GM12875 (cell line): Measurements from ENCODE around the gene RTP2.

ENCODE experiments used
- H3K4me3 ChIP-seq: one replicate; pipeline ENCODE4 v1.5.1; 2011; ENCODE audit warnings: low read depth, low read length, control low read depth
- TF ChIP-seq, protein P1 (sequence below): IDR thresholded peaks from 2 replicates; pipeline ENCODE4 v1.5.1; 2011; ENCODE audit warnings: low read depth, mild to moderate bottlenecking, control low read depth, inconsistent platforms, low read length, moderate library complexity, borderline replicate concordance; ENCODE audit not compliant: insufficient read depth

Gene RTP2

DNA sequence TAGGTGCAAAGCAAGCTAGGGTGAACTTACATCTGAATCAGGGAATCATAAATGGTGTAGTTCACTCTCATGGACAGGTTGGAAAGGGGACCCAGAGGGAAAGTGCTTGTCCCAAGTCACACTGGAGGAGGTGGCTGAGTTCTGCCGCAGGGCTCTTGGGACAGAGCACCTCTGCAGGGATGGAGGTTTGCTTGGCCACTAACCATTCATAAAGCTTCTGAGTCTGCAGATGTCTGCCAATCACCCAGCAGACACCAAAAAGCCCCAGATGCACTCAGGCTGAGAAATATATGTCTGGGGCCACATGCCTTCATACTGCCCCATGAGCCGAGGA is 17.9 kb upstream of the RTP2 start:
- TF ChIP-seq, protein P1, sequence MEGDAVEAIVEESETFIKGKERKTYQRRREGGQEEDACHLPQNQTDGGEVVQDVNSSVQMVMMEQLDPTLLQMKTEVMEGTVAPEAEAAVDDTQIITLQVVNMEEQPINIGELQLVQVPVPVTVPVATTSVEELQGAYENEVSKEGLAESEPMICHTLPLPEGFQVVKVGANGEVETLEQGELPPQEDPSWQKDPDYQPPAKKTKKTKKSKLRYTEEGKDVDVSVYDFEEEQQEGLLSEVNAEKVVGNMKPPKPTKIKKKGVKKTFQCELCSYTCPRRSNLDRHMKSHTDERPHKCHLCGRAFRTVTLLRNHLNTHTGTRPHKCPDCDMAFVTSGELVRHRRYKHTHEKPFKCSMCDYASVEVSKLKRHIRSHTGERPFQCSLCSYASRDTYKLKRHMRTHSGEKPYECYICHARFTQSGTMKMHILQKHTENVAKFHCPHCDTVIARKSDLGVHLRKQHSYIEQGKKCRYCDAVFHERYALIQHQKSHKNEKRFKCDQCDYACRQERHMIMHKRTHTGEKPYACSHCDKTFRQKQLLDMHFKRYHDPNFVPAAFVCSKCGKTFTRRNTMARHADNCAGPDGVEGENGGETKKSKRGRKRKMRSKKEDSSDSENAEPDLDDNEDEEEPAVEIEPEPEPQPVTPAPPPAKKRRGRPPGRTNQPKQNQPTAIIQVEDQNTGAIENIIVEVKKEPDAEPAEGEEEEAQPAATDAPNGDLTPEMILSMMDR: no peak
- no peak overlapping the region for H3K4me3 ChIP-seq

DNA sequence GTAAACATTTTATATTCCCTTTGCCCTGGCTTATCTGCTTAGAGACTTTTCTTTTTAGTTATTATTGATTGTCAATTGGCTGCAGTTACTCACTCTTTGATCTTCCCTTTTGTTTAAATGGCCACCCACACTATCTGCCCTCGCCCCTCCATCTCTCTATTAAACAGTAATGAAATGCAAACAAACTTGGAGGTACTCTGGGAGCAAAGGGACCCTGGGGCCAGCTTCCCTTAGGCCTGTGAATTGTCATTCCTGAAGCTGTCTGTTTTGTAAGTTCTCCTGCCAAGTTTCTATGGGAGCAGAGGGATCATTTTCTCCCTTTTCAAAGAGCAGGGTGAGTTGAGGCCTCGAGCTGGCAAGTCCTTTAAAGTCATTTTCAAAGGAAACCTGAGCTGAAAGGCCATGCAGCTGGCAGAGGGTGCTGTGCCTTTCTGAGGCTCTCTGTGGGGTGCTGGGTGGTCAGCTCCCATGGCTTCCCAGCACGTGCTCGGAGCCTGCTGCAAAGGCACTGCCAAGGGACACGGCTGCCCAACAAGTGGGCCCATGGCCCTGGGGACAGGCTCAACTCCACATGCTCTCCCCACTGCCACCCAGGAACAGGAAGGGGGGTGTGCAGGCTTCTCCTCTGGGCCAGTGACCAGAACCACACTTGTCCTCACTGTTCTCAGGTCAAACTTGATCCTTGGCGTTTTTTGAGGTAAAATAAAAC is 17.4 kb upstream of the RTP2 start:
- no peak overlapping the region for H3K4me3 ChIP-seq
- TF ChIP-seq, protein P1: no peak

DNA sequence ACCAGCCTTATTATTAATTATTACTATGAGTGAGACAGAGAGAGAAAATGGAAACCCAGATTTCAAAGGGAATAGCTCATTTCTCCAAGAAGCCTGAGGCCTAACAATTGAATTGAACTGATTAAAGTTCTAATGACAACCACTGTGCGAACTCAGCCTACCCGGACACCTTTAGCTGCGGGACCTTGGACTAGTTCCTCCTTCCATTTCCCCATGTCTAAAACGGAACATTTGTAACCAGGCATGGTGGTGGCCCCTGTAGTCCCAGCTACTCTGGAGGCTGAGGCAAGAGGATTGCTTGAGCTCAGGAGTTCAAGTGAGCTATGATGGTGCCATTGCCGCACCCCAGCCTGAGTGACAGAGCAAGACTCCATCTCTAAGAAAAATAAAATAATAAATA is 16.4 kb upstream of the RTP2 start:
- H3K4me3 ChIP-seq: no peak overlapping the region
- TF ChIP-seq, protein P1: no peak

- TF ChIP-seq, protein P1: no peak
- no peak overlapping the region for H3K4me3 ChIP-seq
Measured at GRCh38 chr3:187717572-187717971, 15.2 kb upstream of the RTP2 start.

DNA sequence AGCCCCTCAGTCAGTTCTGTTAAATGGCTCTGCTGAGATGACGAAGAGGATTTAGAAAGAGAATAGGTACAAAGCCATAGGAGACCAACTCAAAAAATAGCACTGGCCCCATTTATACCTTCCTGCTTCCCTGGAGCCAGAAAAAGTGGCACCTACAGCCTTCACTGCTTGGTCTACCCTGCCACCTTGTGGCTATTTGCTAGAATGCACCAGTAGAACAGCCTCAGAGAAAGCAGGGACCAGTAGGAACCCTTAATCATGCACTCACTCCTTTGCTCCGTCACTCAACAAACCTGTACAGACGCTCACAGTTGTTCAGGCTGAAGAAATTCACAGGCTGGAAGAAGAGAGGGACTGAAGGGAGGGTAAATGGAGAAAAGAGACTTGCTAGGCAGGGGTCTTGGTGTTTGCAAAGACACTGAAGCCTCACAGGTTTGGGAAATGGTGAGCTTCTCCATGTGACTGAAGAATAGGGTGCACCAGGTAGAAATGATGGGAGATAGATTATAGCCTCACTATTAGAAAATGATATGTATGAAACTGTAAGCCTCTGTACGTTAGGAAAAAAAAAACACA is 12.1 kb upstream of the RTP2 start:
- TF ChIP-seq, protein P1: peak; percentile 81
- no peak overlapping the region for H3K4me3 ChIP-seq

GRCh38 chr3:187713504-187713903 is 11.1 kb upstream of the RTP2 start:
- no peak overlapping the region for H3K4me3 ChIP-seq
- TF ChIP-seq, protein P1: no peak

DNA sequence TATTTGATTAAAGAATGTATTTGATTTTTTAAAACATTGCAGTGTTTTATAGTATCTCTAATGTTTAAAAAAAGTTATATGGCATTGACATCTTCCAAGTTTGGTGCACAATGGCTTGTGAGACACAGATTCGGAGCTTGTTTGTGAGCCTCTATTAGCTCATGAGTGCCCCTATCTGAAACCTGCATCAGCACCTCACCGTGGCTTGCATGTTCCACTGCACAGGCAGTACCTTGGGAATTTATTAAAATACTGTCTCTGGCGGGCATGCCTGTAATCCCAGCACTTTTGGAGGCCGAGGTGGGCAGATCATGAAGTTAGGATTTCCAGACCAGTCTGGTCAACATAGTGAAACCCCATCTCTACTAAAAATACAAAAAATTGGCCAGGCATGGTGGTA is 6.8 kb upstream of the RTP2 start:
- TF ChIP-seq, protein P1: no peak
- H3K4me3 ChIP-seq: no peak overlapping the region
